Measurements from ENCODE around the gene POM121. TPM values are rescaled to one million over a fixed set of nuclear protein-coding genes. Genes with fewer than 3 reads are reported as not detected.

POM121 gene
- 38.7 and 41.9 TPM in 2 replicates for total RNA-seq (2013; cell fraction: nucleolus; rRNA removed)
- 5.7 and 7.8 TPM in 2 replicates for total RNA-seq (2014; rRNA removed)
- 6.2 and 6.9 TPM in 2 replicates for total RNA-seq (2014; rRNA removed; fragmentation: Illumina TruSeq; extraction: Trizol)
- 62.7 and 65.7 TPM in 2 replicates for total RNA-seq (2021)
- 16.1 TPM for polyA plus RNA-seq (2011; ENCODE audit: low read depth)
- polyA plus RNA-seq (2011; rRNA removed) = 4.4 and 6.0 TPM in 2 replicates
- polyA plus RNA-seq (2011; cell fraction: cytosol; rRNA removed) = 7.5 and 12.9 TPM in 2 replicates
- polyA plus RNA-seq (2011; cell fraction: nucleus; rRNA removed) = 21.7 and 27.5 TPM in 2 replicates
- 32.9 and 36.4 TPM in 2 replicates for polyA plus RNA-seq (2012)
- 26.0 and 39.7 TPM in 2 replicates for polyA plus RNA-seq (2014; fragmentation: Illumina TruSeq; extraction: Trizol)
- 1 to 10 TPM; 2.4 to 3.7 TPM for polyA plus RNA-seq (2014; fragmentation: Nextera tagmentation; extraction: Ambion mirVana)
- polyA plus RNA-seq (2014; rRNA removed) = 20.4 and 26.7 TPM in 2 replicates
- 10 to 100 TPM; 24.7 to 26.4 TPM for polyA plus RNA-seq (2016; fragmentation: Nextera tagmentation; extraction: Ambion mirVana)
- 12.1 and 14.0 TPM in 2 replicates for polyA minus RNA-seq (2011; rRNA and poly(A)+ RNA removed)
- 15.1 and 16.6 TPM in 2 replicates for polyA minus RNA-seq (2011; cell fraction: cytosol; rRNA and poly(A)+ RNA removed)
- polyA minus RNA-seq (2011; cell fraction: nucleus; rRNA and poly(A)+ RNA removed) = 7.9 and 12.6 TPM in 2 replicates
- Bru-seq, nascent RNA = percentile 90 among the genes with signal in this experiment
- BruChase-seq, experiment 1, labeled RNA remaining after a 6-hour chase = percentile 93 among the genes with signal in this experiment
- BruChase-seq, experiment 2, labeled RNA remaining after a 2-hour chase = percentile 91 among the genes with signal in this experiment
- long read RNA-seq, experiment 1, partial matches to known transcripts = 1 of 6 reads
- long read RNA-seq, experiment 1, other reads (novel, unspliced or antisense) = 5 of 6 reads
- long read RNA-seq, experiment 2, partial matches to known transcripts = 10 of 51 reads
- long read RNA-seq, experiment 2, other reads (novel, unspliced or antisense) = 41 of 51 reads

DNA sequence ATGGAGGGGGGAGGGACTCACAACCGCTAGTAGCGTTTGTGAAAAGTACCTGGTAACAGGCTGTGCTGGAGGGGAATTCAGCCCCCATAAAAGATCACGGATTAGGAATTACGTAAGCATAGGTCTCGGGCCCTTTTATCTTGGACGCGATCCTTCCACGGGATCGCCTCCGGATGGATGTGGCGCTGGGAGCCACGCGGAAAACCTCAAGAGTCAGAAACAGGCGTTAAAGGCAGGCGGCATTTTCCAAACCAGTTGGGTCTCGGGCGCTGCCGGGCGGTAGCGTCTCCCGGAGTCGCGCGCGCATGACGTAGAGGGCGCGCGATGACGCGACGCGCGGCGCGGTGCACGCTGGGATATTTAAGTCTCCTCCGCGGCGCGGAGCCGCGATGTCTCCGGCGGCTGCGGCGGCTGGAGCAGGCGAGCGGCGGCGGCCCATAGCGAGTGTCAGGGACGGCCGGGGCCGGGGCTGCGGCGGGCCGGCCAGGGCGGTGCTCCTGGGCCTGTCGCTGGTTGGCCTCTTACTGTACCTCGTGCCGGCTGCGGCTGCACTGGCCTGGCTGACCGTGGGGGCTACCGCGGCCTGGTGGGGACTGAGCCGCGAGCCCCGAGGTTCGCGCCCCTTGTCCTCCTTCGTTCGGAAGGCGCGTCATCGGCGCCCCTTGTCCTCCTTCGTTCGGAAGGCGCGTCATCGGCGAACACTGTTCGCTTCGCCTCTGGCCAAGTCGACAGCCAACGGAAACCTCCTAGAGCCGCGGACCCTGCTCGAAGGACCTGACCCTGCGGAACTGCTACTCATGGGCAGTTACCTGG is at the start of gene POM121:
TSS of gene POM121 (plus strand) at position 363 of the 813 bp plus-strand sequence. CDS start at position 390, 27 bp downstream.
- H3K27ac ChIP-seq (ENCODE audit: control insufficient read depth, insufficient read depth) = peak within 1 kb of the TSS; percentile 63
- H3K27me3 ChIP-seq (replicated peaks in 1 of 2; ENCODE audit: control insufficient read depth in 2 of 2, insufficient read depth in 2 of 2, low read length in 1 of 2) = no peaks in the 10 kb centered on the region
- peak within 1 kb of the TSS; percentile 75 for H3K9ac ChIP-seq (ENCODE audit: control insufficient read depth, insufficient read depth, low read length)
- no TSS peak for BruUV-seq (replicated peaks)
- H3K4me3 ChIP-seq = peak within 1 kb of the TSS; percentile 88
- peaks cover 6% of the 10 kb centered on the region; the same call in 1 of the 2 replicates for H3K4me1 ChIP-seq (ENCODE audit: control insufficient read depth, insufficient read depth, low read length)
- H3K36me3 ChIP-seq (ENCODE audit: control insufficient read depth in 2 of 2, insufficient read depth in 2 of 2, low read length in 1 of 2) = peaks cover 3 to 11% of the 10 kb centered on the region in 2 experiments
- intact Hi-C loops (cut with micrococcal nuclease; ENCODE audit: unreplicated experiment) = no loop called here
- in situ Hi-C loops (cut with MboI) = loop anchor here (5.0 kb wide), 1 partner anchor 98 kb away; the partner anchor contains the start of gene TYW1B
- FAIRE-seq = no peak
- POLR2A ChIA-PET = no interaction called here
- ATAC-seq = peak; percentile 91
- no peaks in the 10 kb centered on the region for H3K9me3 ChIP-seq (replicated peaks; ENCODE audit: control insufficient read depth, insufficient read depth, low read length)
- SMC1A ChIA-PET (ENCODE audit: uncharacterized antibody, unreplicated experiment) = no interaction called here
- RAD21 ChIA-PET (ENCODE audit: unreplicated experiment) = no interaction called here
- DNase-seq (ENCODE audit: low read depth, low spot score) = peak; percentile 38
- peak within 1 kb of the TSS; percentile 87 for H2AFZ ChIP-seq (ENCODE audit: control insufficient read depth, low read depth, low read length)
- WGBS (ENCODE audit: insufficient coverage, insufficient replicate concordance, low lambda C conversion rate, missing lambda C conversion rate) = 1% methylated on average over 91 of the region's 91 CpGs
- peak within 1 kb of the TSS; percentile 94 for H3K4me2 ChIP-seq (ENCODE audit: control insufficient read depth, insufficient read depth)
- peaks cover 16% of the 10 kb centered on the region for H3K79me2 ChIP-seq (ENCODE audit: control insufficient read depth, insufficient read depth, low read length)
- H4K20me1 ChIP-seq (ENCODE audit: control insufficient read depth, insufficient read depth) = no peaks in the 10 kb centered on the region
- CTCF ChIA-PET = no interaction called here
- TF ChIP-seq, protein P1, sequence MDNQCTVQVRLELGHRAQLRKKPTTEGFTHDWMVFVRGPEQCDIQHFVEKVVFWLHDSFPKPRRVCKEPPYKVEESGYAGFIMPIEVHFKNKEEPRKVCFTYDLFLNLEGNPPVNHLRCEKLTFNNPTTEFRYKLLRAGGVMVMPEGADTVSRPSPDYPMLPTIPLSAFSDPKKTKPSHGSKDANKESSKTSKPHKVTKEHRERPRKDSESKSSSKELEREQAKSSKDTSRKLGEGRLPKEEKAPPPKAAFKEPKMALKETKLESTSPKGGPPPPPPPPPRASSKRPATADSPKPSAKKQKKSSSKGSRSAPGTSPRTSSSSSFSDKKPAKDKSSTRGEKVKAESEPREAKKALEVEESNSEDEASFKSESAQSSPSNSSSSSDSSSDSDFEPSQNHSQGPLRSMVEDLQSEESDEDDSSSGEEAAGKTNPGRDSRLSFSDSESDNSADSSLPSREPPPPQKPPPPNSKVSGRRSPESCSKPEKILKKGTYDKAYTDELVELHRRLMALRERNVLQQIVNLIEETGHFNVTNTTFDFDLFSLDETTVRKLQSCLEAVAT (IDR thresholded peaks at IDR 0.05) = no peak
- TF ChIP-seq TCF3 (IDR thresholded peaks at IDR 0.05; ENCODE audit: borderline replicate concordance, insufficient read depth, low read depth, low read length) (no peak), ZNF217 (IDR thresholded peaks at IDR 0.05) (no peak), NR2C1 (IDR thresholded peaks at IDR 0.05) (peak; percentile 28; the same call in 1 of the 2 replicates), NFXL1 (IDR thresholded peaks at IDR 0.05; ENCODE audit: borderline replicate concordance) (no peak), RUNX3 (IDR thresholded peaks at IDR 0.05; ENCODE audit: low read length) (peak; percentile 41), BHLHE40 (IDR thresholded peaks at IDR 0.05; ENCODE audit: borderline replicate concordance in 1 of 2, low read depth in 2 of 2, low read length in 1 of 2) (peak in 1 of 2 experiments; percentile 65; a peak in 2 of 4 replicates), IRF4 (IDR thresholded peaks at IDR 0.05; ENCODE audit: low read depth, low read length) (no peak), RB1 (IDR thresholded peaks at IDR 0.05; ENCODE audit: borderline replicate concordance) (peak; percentile 76; the same call in 1 of the 2 replicates), HDGF (IDR thresholded peaks at IDR 0.05) (0 out of 2 replicates have a peak, but pooled peaks have one; percentile 29), NR2F1 (conservative IDR thresholded peaks at IDR 0.05) (0 out of 2 replicates have a peak, but pooled peaks have one; percentile 33), RFX5 (IDR thresholded peaks at IDR 0.05; ENCODE audit: low read depth, low read length) (no peak), MEF2A (IDR thresholded peaks at IDR 0.05; ENCODE audit: insufficient read depth, low read depth, low read length) (0 out of 2 replicates have a peak, but pooled peaks have one; percentile 45), EGR1 (IDR thresholded peaks at IDR 0.05; ENCODE audit: borderline replicate concordance in 1 of 2, low read depth in 2 of 2, low read length in 2 of 2) (peak in 1 of 2 experiments; percentile 39; a peak in 1 of 3 replicates), IKZF2 (IDR thresholded peaks at IDR 0.05) (0 out of 4 replicates have a peak, but pooled peaks of 1 of the 2 experiments have one; percentile 18)
- TF ChIP-seq, protein P2, sequence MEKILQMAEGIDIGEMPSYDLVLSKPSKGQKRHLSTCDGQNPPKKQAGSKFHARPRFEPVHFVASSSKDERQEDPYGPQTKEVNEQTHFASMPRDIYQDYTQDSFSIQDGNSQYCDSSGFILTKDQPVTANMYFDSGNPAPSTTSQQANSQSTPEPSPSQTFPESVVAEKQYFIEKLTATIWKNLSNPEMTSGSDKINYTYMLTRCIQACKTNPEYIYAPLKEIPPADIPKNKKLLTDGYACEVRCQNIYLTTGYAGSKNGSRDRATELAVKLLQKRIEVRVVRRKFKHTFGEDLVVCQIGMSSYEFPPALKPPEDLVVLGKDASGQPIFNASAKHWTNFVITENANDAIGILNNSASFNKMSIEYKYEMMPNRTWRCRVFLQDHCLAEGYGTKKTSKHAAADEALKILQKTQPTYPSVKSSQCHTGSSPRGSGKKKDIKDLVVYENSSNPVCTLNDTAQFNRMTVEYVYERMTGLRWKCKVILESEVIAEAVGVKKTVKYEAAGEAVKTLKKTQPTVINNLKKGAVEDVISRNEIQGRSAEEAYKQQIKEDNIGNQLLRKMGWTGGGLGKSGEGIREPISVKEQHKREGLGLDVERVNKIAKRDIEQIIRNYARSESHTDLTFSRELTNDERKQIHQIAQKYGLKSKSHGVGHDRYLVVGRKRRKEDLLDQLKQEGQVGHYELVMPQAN (conservative IDR thresholded peaks at IDR 0.05) = 0 out of 2 replicates have a peak, but pooled peaks have one; percentile 75

Measured in GM12878 (cell line).